Activated T-helper 17 cell treated with anti-CD3 and anti-CD28 coated beads, Interleukin-2, amount 50 U/mL, for 72 hours (primary cell): ENCODE results near the gene ALCAM. TPM values are rescaled to one million over a fixed set of nuclear protein-coding genes. Genes with fewer than 3 reads are reported as not detected.

ENCODE experiments used
- ATAC-seq: fragments of 150-1000 bp; cut with Tn5 transposase; replicated peaks from 2 replicates; pipeline ENCODE4 v1.10.0; 2021; ENCODE audit warnings: mild to moderate bottlenecking, moderate library complexity
- H3K27ac Mint-ChIP-seq: one replicate; pipeline ENCODE4 v1.8.0; 2022; ENCODE audit warnings: mixed read lengths
- H3K27me3 Mint-ChIP-seq: one replicate; pipeline ENCODE4 v1.8.0; 2022; ENCODE audit warnings: mixed read lengths
- H3K36me3 Mint-ChIP-seq: one replicate; pipeline ENCODE4 v1.8.0; 2022; ENCODE audit warnings: low read depth, mild to moderate bottlenecking, mixed read lengths
- H3K4me1 Mint-ChIP-seq: one replicate; pipeline ENCODE4 v1.8.0; 2022; ENCODE audit warnings: mixed read lengths
- H3K4me3 Mint-ChIP-seq: one replicate; pipeline ENCODE4 v1.8.0; 2022; ENCODE audit warnings: mild to moderate bottlenecking, mixed read lengths
- H3K9me3 Mint-ChIP-seq: one replicate; pipeline ENCODE4 v1.8.0; 2022; ENCODE audit warnings: mixed read lengths
- total RNA-seq, 2 donors: library from RNA; stranded (reverse); gene quantifications; one replicate each; pipeline ENCODE4 v1.2.3, GENCODE V29; 2022

The ALCAM gene
- total RNA-seq, 2 donors from 2014 or later = 8.2 to 11.9 TPM

GRCh38 chr3:105495021-105495420, 128.3 kb downstream of the ALCAM start:
- no peak overlapping the region for H3K27ac Mint-ChIP-seq
- H3K9me3 Mint-ChIP-seq = no peaks in the 10 kb centered on the region
- H3K4me3 Mint-ChIP-seq = no peak overlapping the region
- H3K36me3 Mint-ChIP-seq = no peaks in the 10 kb centered on the region
- no peak for ATAC-seq
- no peaks in the 10 kb centered on the region for H3K27me3 Mint-ChIP-seq
- H3K4me1 Mint-ChIP-seq = no peaks in the 10 kb centered on the region

GRCh38 chr3:105496343-105496742, 129.6 kb downstream of the ALCAM start:
- Mint-ChIP-seq H3K36me3 (no peaks in the 10 kb centered on the region), H3K4me1 (no peaks in the 10 kb centered on the region), H3K4me3 (no peak overlapping the region), H3K9me3 (no peaks in the 10 kb centered on the region), H3K27ac (no peak overlapping the region), H3K27me3 (no peaks in the 10 kb centered on the region)
- ATAC-seq = no peak

- Mint-ChIP-seq H3K27ac (no peak overlapping the region), H3K9me3 (no peaks in the 10 kb centered on the region), H3K27me3 (no peaks in the 10 kb centered on the region), H3K4me3 (no peak overlapping the region), H3K36me3 (no peaks in the 10 kb centered on the region), H3K4me1 (no peaks in the 10 kb centered on the region)
- ATAC-seq = no peak
Observed at GRCh38 chr3:105497386-105497785, 130.7 kb downstream of the ALCAM start.

GRCh38 chr3:105499961-105500360, 133.3 kb downstream of the ALCAM start:
- Mint-ChIP-seq H3K27ac (no peak overlapping the region), H3K9me3 (no peaks in the 10 kb centered on the region), H3K27me3 (no peaks in the 10 kb centered on the region), H3K4me3 (no peak overlapping the region), H3K4me1 (no peaks in the 10 kb centered on the region), H3K36me3 (no peaks in the 10 kb centered on the region)
- no peak for ATAC-seq

GRCh38 chr3:105502333-105502732, 135.6 kb downstream of the ALCAM start:
- Mint-ChIP-seq H3K4me3 (no peak overlapping the region), H3K36me3 (no peaks in the 10 kb centered on the region), H3K4me1 (no peaks in the 10 kb centered on the region), H3K9me3 (no peaks in the 10 kb centered on the region), H3K27ac (no peak overlapping the region), H3K27me3 (no peaks in the 10 kb centered on the region)
- ATAC-seq = no peak

- no peaks in the 10 kb centered on the region for H3K27me3 Mint-ChIP-seq
- H3K9me3 Mint-ChIP-seq = no peaks in the 10 kb centered on the region
- no peak overlapping the region for H3K27ac Mint-ChIP-seq
- H3K4me1 Mint-ChIP-seq = no peaks in the 10 kb centered on the region
- no peaks in the 10 kb centered on the region for H3K36me3 Mint-ChIP-seq
- H3K4me3 Mint-ChIP-seq = no peak overlapping the region
- ATAC-seq = no peak
Observed at GRCh38 chr3:105503191-105503593, 136.5 kb downstream of the ALCAM start.

- Mint-ChIP-seq H3K27me3 (no peaks in the 10 kb centered on the region), H3K4me1 (no peaks in the 10 kb centered on the region), H3K27ac (no peak overlapping the region), H3K4me3 (no peak overlapping the region), H3K9me3 (no peaks in the 10 kb centered on the region), H3K36me3 (no peaks in the 10 kb centered on the region)
- ATAC-seq = no peak
Observed at GRCh38 chr3:105504440-105504951, 137.8 kb downstream of the ALCAM start.

GRCh38 chr3:105505170-105505569, 138.5 kb downstream of the ALCAM start:
- no peak overlapping the region for H3K4me3 Mint-ChIP-seq
- no peak overlapping the region for H3K27ac Mint-ChIP-seq
- H3K9me3 Mint-ChIP-seq = no peaks in the 10 kb centered on the region
- no peak for ATAC-seq
- H3K36me3 Mint-ChIP-seq = no peaks in the 10 kb centered on the region
- H3K27me3 Mint-ChIP-seq = no peaks in the 10 kb centered on the region
- no peaks in the 10 kb centered on the region for H3K4me1 Mint-ChIP-seq

GRCh38 chr3:105511031-105511430, 144.3 kb downstream of the ALCAM start:
- no peak for ATAC-seq
- H3K36me3 Mint-ChIP-seq = no peaks in the 10 kb centered on the region
- no peaks in the 10 kb centered on the region for H3K9me3 Mint-ChIP-seq
- no peak overlapping the region for H3K4me3 Mint-ChIP-seq
- no peaks in the 10 kb centered on the region for H3K27me3 Mint-ChIP-seq
- no peak overlapping the region for H3K27ac Mint-ChIP-seq
- H3K4me1 Mint-ChIP-seq = no peaks in the 10 kb centered on the region

GRCh38 chr3:105512061-105512460, 145.4 kb downstream of the ALCAM start:
- no peak overlapping the region for H3K4me3 Mint-ChIP-seq
- ATAC-seq = no peak
- no peaks in the 10 kb centered on the region for H3K27me3 Mint-ChIP-seq
- H3K27ac Mint-ChIP-seq = no peak overlapping the region
- H3K9me3 Mint-ChIP-seq = no peaks in the 10 kb centered on the region
- H3K4me1 Mint-ChIP-seq = no peaks in the 10 kb centered on the region
- no peaks in the 10 kb centered on the region for H3K36me3 Mint-ChIP-seq

GRCh38 chr3:105513042-105513441, 146.3 kb downstream of the ALCAM start:
- Mint-ChIP-seq H3K36me3 (no peaks in the 10 kb centered on the region), H3K9me3 (no peaks in the 10 kb centered on the region), H3K4me1 (no peaks in the 10 kb centered on the region), H3K27me3 (no peaks in the 10 kb centered on the region), H3K27ac (no peak overlapping the region), H3K4me3 (no peak overlapping the region)
- no peak for ATAC-seq

GRCh38 chr3:105513886-105514285, 147.2 kb downstream of the ALCAM start:
- H3K4me1 Mint-ChIP-seq = no peaks in the 10 kb centered on the region

GRCh38 chr3:105515372-105515771, 148.7 kb downstream of the ALCAM start:
- Mint-ChIP-seq H3K36me3 (no peaks in the 10 kb centered on the region), H3K27me3 (no peaks in the 10 kb centered on the region), H3K27ac (no peak overlapping the region), H3K9me3 (no peaks in the 10 kb centered on the region), H3K4me1 (no peaks in the 10 kb centered on the region), H3K4me3 (no peak overlapping the region)
- no peak for ATAC-seq

More at GRCh38 chr3:105513886-105514285, 147.2 kb downstream of the ALCAM start:
- Mint-ChIP-seq H3K27ac (no peak overlapping the region), H3K4me3 (no peak overlapping the region), H3K27me3 (no peaks in the 10 kb centered on the region), H3K36me3 (no peaks in the 10 kb centered on the region), H3K9me3 (no peaks in the 10 kb centered on the region)
- no peak for ATAC-seq

GRCh38 chr3:105516972-105517371, 150.3 kb downstream of the ALCAM start:
- H3K27me3 Mint-ChIP-seq = no peaks in the 10 kb centered on the region
- H3K27ac Mint-ChIP-seq = no peak overlapping the region
- H3K36me3 Mint-ChIP-seq = no peaks in the 10 kb centered on the region
- H3K9me3 Mint-ChIP-seq = no peaks in the 10 kb centered on the region
- no peak for ATAC-seq
- H3K4me3 Mint-ChIP-seq = no peak overlapping the region
- H3K4me1 Mint-ChIP-seq = no peaks in the 10 kb centered on the region

- Mint-ChIP-seq H3K27ac (no peak overlapping the region), H3K27me3 (no peaks in the 10 kb centered on the region), H3K4me3 (no peak overlapping the region), H3K36me3 (no peaks in the 10 kb centered on the region), H3K9me3 (no peaks in the 10 kb centered on the region), H3K4me1 (no peaks in the 10 kb centered on the region)
- no peak for ATAC-seq
Observed at GRCh38 chr3:105518203-105518602, 151.5 kb downstream of the ALCAM start.

- Mint-ChIP-seq H3K4me3 (no peak overlapping the region), H3K27ac (no peak overlapping the region), H3K4me1 (no peaks in the 10 kb centered on the region), H3K9me3 (no peaks in the 10 kb centered on the region), H3K36me3 (no peaks in the 10 kb centered on the region), H3K27me3 (no peaks in the 10 kb centered on the region)
- ATAC-seq = peak; percentile 72
Observed at GRCh38 chr3:105518806-105519418, 152.2 kb downstream of the ALCAM start.
